ENCODE results near the gene TNFRSF14. TPM values are rescaled to one million over a fixed set of nuclear protein-coding genes. Genes with fewer than 3 reads are reported as not detected.

TNFRSF14 gene
- 15.9 and 23.1 TPM in 2 replicates for total RNA-seq

DNA sequence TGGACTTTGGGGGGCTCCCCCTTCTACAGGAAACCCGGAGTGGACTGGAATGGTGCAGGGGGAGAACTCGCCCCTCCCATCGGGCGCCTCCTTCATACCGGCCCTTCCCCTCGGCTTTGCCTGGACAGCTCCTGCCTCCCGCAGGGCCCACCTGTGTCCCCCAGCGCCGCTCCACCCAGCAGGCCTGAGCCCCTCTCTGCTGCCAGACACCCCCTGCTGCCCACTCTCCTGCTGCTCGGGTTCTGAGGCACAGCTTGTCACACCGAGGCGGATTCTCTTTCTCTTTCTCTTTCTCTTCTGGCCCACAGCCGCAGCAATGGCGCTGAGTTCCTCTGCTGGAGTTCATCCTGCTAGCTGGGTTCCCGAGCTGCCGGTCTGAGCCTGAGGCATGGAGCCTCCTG is at the start of gene TNFRSF14:
TSS of gene TNFRSF14 (plus strand) at position 95 of the 401 bp plus-strand sequence. CDS start at position 389, 294 bp downstream.

DNA sequence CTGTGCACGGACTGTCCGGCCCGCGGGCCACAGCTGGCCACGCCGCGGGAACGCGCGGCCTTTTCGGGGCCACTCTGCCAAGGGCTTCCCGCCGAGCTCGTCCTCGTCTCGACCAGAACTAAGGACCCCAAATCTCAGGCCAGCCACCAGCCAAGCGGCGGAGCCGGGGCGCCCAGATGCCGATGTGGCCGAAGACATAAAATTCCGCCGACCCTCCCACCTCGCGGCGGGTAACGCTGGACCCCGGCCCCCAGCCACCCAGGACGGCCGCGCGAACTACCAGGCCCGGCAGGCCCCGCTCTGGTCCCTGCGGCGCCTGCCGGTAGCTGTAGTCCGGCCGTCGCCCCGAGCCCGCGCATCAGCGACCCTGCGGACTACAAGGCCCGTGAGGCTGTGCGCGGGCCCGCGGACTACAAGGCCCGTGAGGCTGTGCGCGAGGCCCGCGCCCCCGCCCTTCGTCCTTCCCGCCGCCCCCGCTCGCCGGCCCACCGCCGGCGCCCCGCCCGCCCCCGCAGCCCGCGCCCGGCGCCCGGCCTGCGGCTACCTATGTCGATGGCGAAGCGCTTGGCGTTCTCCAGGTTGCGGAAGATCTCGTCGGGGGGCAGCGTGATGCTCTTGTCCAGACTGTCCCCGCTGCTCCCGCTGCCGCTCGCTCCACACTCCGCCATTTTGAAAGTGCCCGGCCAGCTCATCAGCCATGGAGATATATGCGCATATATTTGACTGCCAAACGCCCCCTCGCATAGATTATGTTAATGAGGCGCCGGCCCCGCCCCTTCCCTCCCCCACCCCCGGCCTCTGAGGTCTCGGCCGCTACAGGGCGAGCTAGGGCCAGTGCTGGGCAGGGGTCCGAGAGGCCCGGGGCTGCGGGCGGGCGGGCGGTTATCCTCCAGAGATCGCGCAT is 30.0 kb upstream of the TNFRSF14 start, which contains the start of gene PANK4:
TSS of gene PANK4 (minus strand) at position 677 of the 904 bp plus-strand sequence. CDS start at position 668, 9 bp downstream.

DNA sequence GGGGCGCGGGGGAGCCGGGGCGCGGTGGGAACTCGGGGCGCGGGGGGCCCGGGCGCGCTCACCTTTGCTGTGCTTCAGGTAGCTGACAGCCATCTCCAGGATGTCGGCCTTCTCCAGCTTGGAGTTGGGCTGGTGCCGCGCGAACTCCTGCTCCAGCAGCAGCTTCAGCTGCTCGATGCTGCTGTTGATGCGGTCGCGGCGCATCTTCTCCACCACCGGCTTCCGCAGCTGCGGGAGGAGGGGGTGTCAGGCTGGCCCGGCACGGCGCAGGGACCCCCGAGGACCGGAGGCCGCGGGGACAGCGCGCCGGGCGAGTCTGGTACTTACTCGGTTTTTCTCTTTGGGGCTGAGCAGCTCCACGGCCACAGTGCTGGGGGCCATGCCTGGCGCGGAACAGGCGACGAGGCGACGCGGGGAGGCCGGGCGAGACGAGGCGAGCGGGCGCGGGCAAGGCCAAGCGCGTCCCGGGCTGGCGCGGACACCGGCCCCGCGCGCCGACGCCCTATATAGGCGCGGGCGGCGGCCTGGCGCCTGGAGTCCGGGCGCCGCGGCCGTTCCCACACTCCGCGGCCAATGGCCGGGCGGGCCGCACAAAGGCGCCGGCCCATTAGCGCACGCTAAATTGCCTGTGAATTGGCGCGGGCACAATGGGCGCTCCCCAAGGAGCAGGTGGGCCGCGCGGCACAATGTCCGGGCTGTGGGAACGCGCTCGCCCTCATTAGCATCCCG is 26.2 kb upstream of the TNFRSF14 start, which contains the start of gene HES5:
TSS of gene HES5 (minus strand) at position 480 of the 729 bp plus-strand sequence. CDS start at position 381, 99 bp downstream.

DNA sequence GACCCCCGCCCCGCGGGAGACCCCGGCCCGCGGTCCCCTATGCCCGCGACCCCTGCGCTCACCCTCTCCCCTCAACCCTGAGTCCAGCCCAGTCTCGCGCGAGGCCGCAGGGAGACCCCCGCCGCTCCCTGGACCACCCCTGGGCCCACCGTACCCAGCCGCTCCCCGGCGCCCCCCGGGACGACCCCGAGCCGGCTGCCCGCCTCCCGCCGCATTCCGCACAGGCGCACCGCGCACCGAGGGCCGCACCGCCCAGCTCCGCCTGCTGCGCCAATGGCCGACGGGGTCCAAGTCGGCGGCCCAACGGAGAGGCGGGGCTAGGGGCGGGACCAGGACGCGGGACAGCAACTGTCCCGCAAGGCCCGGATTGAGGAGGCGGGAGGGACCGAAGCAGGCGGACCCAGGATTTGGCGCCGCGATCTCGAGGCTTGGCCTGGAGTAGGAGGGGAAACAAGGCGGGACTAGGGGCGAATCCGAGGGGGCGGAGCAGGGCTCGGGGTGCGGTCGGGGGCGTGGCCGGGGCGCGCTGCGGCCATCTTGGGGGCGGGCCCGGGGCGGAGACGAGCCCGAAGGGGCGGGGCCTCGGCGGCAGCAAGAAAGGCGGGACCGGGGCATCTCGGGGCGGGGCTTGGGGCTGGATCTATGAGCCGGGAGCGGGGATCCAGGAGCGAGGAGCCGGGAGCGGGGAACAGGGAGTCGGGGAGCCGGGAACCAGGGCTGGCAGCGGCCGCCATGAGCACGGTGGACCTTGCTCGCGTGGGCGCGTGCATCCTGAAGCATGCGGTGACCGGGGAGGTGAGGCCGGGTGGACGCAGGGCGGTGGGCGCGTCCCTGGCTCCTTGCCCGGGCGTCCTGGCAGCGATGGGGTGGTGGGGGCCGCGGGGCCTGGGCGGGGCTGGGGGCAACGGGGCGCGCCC is 30.2 kb downstream of the TNFRSF14 start, which contains the start of gene PRXL2B:
TSS of gene PRXL2B (plus strand) at position 624 of the 917 bp plus-strand sequence. CDS start at position 733, 109 bp downstream.

Other genes starting within 250 kb of the TNFRSF14 start
- gene MORN1, start 164.8 kb upstream of the TNFRSF14 start, total RNA-seq: 4.7 and 5.7 TPM in 2 replicates
- 96.5 and 119 TPM in 2 replicates for gene RER1, start 164.5 kb upstream of the TNFRSF14 start, total RNA-seq
- 22.2 and 27.0 TPM in 2 replicates for gene PEX10, start 143.8 kb upstream of the TNFRSF14 start, total RNA-seq
- gene PLCH2, start 80.1 kb upstream of the TNFRSF14 start, total RNA-seq: not detected in 2 replicates
- 20.5 and 25.7 TPM in 2 replicates for gene PANK4, start 29.8 kb upstream of the TNFRSF14 start, total RNA-seq
- not detected in 2 replicates for gene HES5, start 26.1 kb upstream of the TNFRSF14 start, total RNA-seq
- 10.9 and 20.9 TPM in 2 replicates for gene PRXL2B, start 30.4 kb downstream of the TNFRSF14 start, total RNA-seq
- not detected in 2 replicates for gene MMEL1, start 76.6 kb downstream of the TNFRSF14 start, total RNA-seq
- gene TTC34, start 245.3 kb downstream of the TNFRSF14 start, total RNA-seq: 0.15 and 0.37 TPM in 2 replicates

Measured in cardiac ventricle fibroblast (primary cell).